Panc1 (cell line): Measurements from ENCODE around the gene CACNA1C.

Source experiments
- POLR2AphosphoS5 ChIP-seq: IDR thresholded peaks from 2 replicates; pipeline ENCODE4 v1.6.1; 2012; ENCODE audit warnings: mild to moderate bottlenecking, low read depth, low read length, moderate library complexity
- SIN3A ChIP-seq: IDR thresholded peaks from 2 replicates; pipeline ENCODE4 v1.6.1; 2012; ENCODE audit warnings: low read depth, mild to moderate bottlenecking, low read length, moderate library complexity, borderline replicate concordance; ENCODE audit not compliant: insufficient read depth
- TCF7L2 ChIP-seq: IDR thresholded peaks from 2 replicates; pipeline ENCODE4 v1.6.1; 2011; ENCODE audit warnings: mild to moderate bottlenecking, low read depth, low read length, inconsistent platforms
- TF ChIP-seq, protein P1 (sequence below): fragments of 450-650 bp; IDR thresholded peaks from 2 replicates; pipeline ENCODE4 v1.5.1; 2017; ENCODE audit warnings: mild to moderate bottlenecking
- TF ChIP-seq, protein P2 (sequence below), 2 experiments: IDR thresholded peaks; 2 replicates each; pipeline ENCODE4 v1.6.1; 2011 to 2012; ENCODE audit warnings: low read depth in 2 of 2, control low read depth in 1 of 2, low read length in 1 of 2, mild to moderate bottlenecking in 1 of 2, moderate library complexity in 1 of 2; ENCODE audit not compliant: insufficient read depth in 1 of 2

DNA sequence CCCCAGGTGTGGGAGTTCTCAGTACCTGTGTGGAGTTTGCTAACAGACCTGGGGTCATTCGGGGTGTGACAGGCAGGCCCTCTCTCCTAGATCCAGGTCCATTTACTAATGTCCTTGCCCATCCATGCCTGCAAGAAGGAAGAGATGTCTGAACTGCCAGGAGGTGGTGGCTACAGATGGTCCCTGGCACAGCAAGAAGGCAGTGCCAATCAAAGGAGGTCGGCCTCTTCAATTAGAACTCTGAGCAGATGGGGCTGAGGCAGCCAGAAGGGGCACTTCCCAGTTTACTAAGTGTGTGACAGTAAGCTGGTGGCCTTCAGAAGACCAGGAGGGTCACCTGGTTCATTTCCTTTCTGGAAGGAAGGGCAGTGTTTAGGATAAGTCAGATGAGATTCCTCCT lies 202.5 kb downstream of the CACNA1C start:
- no peak for TF ChIP-seq POLR2AphosphoS5
- TF ChIP-seq, protein P1, sequence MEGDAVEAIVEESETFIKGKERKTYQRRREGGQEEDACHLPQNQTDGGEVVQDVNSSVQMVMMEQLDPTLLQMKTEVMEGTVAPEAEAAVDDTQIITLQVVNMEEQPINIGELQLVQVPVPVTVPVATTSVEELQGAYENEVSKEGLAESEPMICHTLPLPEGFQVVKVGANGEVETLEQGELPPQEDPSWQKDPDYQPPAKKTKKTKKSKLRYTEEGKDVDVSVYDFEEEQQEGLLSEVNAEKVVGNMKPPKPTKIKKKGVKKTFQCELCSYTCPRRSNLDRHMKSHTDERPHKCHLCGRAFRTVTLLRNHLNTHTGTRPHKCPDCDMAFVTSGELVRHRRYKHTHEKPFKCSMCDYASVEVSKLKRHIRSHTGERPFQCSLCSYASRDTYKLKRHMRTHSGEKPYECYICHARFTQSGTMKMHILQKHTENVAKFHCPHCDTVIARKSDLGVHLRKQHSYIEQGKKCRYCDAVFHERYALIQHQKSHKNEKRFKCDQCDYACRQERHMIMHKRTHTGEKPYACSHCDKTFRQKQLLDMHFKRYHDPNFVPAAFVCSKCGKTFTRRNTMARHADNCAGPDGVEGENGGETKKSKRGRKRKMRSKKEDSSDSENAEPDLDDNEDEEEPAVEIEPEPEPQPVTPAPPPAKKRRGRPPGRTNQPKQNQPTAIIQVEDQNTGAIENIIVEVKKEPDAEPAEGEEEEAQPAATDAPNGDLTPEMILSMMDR: no peak
- no peak for TF ChIP-seq SIN3A
- TF ChIP-seq, protein P2, sequence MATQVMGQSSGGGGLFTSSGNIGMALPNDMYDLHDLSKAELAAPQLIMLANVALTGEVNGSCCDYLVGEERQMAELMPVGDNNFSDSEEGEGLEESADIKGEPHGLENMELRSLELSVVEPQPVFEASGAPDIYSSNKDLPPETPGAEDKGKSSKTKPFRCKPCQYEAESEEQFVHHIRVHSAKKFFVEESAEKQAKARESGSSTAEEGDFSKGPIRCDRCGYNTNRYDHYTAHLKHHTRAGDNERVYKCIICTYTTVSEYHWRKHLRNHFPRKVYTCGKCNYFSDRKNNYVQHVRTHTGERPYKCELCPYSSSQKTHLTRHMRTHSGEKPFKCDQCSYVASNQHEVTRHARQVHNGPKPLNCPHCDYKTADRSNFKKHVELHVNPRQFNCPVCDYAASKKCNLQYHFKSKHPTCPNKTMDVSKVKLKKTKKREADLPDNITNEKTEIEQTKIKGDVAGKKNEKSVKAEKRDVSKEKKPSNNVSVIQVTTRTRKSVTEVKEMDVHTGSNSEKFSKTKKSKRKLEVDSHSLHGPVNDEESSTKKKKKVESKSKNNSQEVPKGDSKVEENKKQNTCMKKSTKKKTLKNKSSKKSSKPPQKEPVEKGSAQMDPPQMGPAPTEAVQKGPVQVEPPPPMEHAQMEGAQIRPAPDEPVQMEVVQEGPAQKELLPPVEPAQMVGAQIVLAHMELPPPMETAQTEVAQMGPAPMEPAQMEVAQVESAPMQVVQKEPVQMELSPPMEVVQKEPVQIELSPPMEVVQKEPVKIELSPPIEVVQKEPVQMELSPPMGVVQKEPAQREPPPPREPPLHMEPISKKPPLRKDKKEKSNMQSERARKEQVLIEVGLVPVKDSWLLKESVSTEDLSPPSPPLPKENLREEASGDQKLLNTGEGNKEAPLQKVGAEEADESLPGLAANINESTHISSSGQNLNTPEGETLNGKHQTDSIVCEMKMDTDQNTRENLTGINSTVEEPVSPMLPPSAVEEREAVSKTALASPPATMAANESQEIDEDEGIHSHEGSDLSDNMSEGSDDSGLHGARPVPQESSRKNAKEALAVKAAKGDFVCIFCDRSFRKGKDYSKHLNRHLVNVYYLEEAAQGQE (IDR thresholded peaks at IDR 0.05; ENCODE audit: insufficient read depth in 1 of 2, low read depth in 2 of 2, low read length in 1 of 2): no peak
- no peak for TF ChIP-seq TCF7L2
